ENCODE data around the gene LAMA2. TPM values are rescaled to one million over a fixed set of nuclear protein-coding genes. Genes with fewer than 3 reads are reported as not detected.

The LAMA2 gene
- total and polyA plus RNA-seq, 4 donors = 5.2 to 105 (median 45.9) TPM

GRCh38 chr6:129498950-129499842, 616.3 kb downstream of the LAMA2 start:
- Histone ChIP-seq H3K27me3 (ENCODE audit: control insufficient read depth in 3 of 3, insufficient read depth in 3 of 3, low read length in 2 of 3) (no peaks in the 10 kb centered on the region), H3K27ac (ENCODE audit: low read depth in 1 of 2, low read length in 1 of 2) (peak overlapping the region in 1 of 2 donors; percentile 33), H3K4me1 (ENCODE audit: control insufficient read depth in 5 of 5, insufficient read depth in 5 of 5, low read length in 5 of 5) (peaks cover 0 to 26% (median 0%) of the 10 kb centered on the region in 5 donors), H3K4me3 (no peak overlapping the region), H3K9ac (ENCODE audit: insufficient read depth in 1 of 2, low read length in 2 of 2) (no peak overlapping the region), H3K9me3 (ENCODE audit: control insufficient read depth in 4 of 4, insufficient read depth in 3 of 4, low read length in 3 of 4) (no peaks in the 10 kb centered on the region), H3K36me3 (ENCODE audit: control insufficient read depth in 4 of 4, insufficient read depth in 4 of 4, low read length in 4 of 4) (peaks cover 0 to 22% (median 10%) of the 10 kb centered on the region in 4 donors)
- ATAC-seq (ENCODE audit: insufficient read depth, low FRiP score) = peak; percentile 37
- WGBS, 2 donors = 13 to 18% methylated on average over 8 of the region's 8 CpGs
- DNase-seq = peak in 2 of 3 donors; percentile 69 to 70
- TF ChIP-seq CTCF (IDR thresholded peaks at IDR 0.05; ENCODE audit: control extremely low read depth, extremely low read depth) = peak; percentile 34

- WGBS, 2 donors = 77 to 83% methylated on average over 4 of the region's 4 CpGs
- no peak for TF ChIP-seq CTCF (IDR thresholded peaks at IDR 0.05; ENCODE audit: control extremely low read depth, extremely low read depth)
- no peak for DNase-seq
- no peaks in the 10 kb centered on the region for H3K27me3 ChIP-seq (ENCODE audit: control insufficient read depth in 3 of 3, insufficient read depth in 3 of 3, low read length in 2 of 3)
- no peak for ATAC-seq (ENCODE audit: insufficient read depth, low FRiP score)
- H3K36me3 ChIP-seq (ENCODE audit: control insufficient read depth in 4 of 4, insufficient read depth in 4 of 4, low read length in 4 of 4) = peaks cover 0 to 23% (median 9%) of the 10 kb centered on the region in 4 donors
- H3K9ac ChIP-seq (ENCODE audit: insufficient read depth in 1 of 2, low read length in 2 of 2) = no peak overlapping the region
- H3K4me1 ChIP-seq (ENCODE audit: control insufficient read depth in 5 of 5, insufficient read depth in 5 of 5, low read length in 5 of 5) = peaks cover 0 to 26% (median 0%) of the 10 kb centered on the region in 5 donors
- H3K27ac ChIP-seq (ENCODE audit: low read depth in 1 of 2, low read length in 1 of 2) = peak overlapping the region in 1 of 2 donors; percentile 21
- H3K9me3 ChIP-seq (ENCODE audit: control insufficient read depth in 4 of 4, insufficient read depth in 3 of 4, low read length in 3 of 4) = no peaks in the 10 kb centered on the region
- H3K4me3 ChIP-seq = no peak overlapping the region
Observed at GRCh38 chr6:129499843-129500219, 616.9 kb downstream of the LAMA2 start.

- ATAC-seq (ENCODE audit: insufficient read depth, low FRiP score) (peak; percentile 81), DNase-seq (peak in 1 of 3 donors; percentile 30)
- H3K9me3 ChIP-seq (ENCODE audit: control insufficient read depth in 4 of 4, insufficient read depth in 3 of 4, low read length in 3 of 4) = no peaks in the 10 kb centered on the region
- H3K27ac ChIP-seq (ENCODE audit: low read depth in 1 of 2, low read length in 1 of 2) = peak overlapping the region; percentile 39 to 49
- H3K9ac ChIP-seq (ENCODE audit: insufficient read depth in 1 of 2, low read length in 2 of 2) = no peak overlapping the region
- peaks cover 0 to 26% (median 0%) of the 10 kb centered on the region in 5 donors for H3K4me1 ChIP-seq (ENCODE audit: control insufficient read depth in 5 of 5, insufficient read depth in 5 of 5, low read length in 5 of 5)
- 62 to 68% methylated on average over 13 of the region's 13 CpGs for WGBS, 2 donors
- H3K36me3 ChIP-seq (ENCODE audit: control insufficient read depth in 4 of 4, insufficient read depth in 4 of 4, low read length in 4 of 4) = peaks cover 0 to 20% (median 8%) of the 10 kb centered on the region in 4 donors
- H3K4me3 ChIP-seq = no peak overlapping the region
- no peak for TF ChIP-seq CTCF (IDR thresholded peaks at IDR 0.05; ENCODE audit: control extremely low read depth, extremely low read depth)
- no peaks in the 10 kb centered on the region for H3K27me3 ChIP-seq (ENCODE audit: control insufficient read depth in 3 of 3, insufficient read depth in 3 of 3, low read length in 2 of 3)
Observed at GRCh38 chr6:129500958-129501739, 618.2 kb downstream of the LAMA2 start.
